Kidney epithelial cell (primary cell): ENCODE measurements around the gene ZCCHC13. TPM values are rescaled to one million over a fixed set of nuclear protein-coding genes. Genes with fewer than 3 reads are reported as not detected.
"Not testable (repeated sequence)": the region's sequence is repeated elsewhere in the genome, so short reads cannot be mapped to it uniquely, and the experiment has no call there.

Experiments used
- DNase-seq: peaks from one replicate; pipeline ENCODE4 v3.0.0-alpha.2; 2010; ENCODE audit warnings: low read depth
- H3K27me3 ChIP-seq: 2 replicates; pipeline ENCODE4 v1.6.0; 2011; ENCODE audit warnings: low read length; ENCODE audit not compliant: control insufficient read depth, insufficient read depth
- H3K36me3 ChIP-seq: 2 replicates; pipeline ENCODE4 v1.5.1; 2011; ENCODE audit warnings: low read length; ENCODE audit not compliant: control insufficient read depth, insufficient read depth
- H3K4me3 ChIP-seq: 2 replicates; pipeline ENCODE4 v1.5.1; 2011; ENCODE audit warnings: low read depth, mild to moderate bottlenecking, control low read depth, low read length
- CTCF ChIP-seq: IDR thresholded peaks from 2 replicates; pipeline ENCODE4 v1.5.1; 2011; ENCODE audit warnings: mild to moderate bottlenecking, moderate library complexity, low read length, control low read depth, inconsistent platforms; ENCODE audit not compliant: insufficient read depth, poor library complexity, severe bottlenecking
- total RNA-seq: library from RNA; depleted of rRNA; stranded (reverse); fragments of >200 nt; gene quantifications from 2 replicates; pipeline ENCODE4 v1.2.3, GENCODE V29; 2015

Gene ZCCHC13
- total RNA-seq, 1 donor from 2014 or later: not detected

GRCh38 chrX:74297766-74298165 lies 6.2 kb upstream of the ZCCHC13 start:
- DNase-seq: no peak
- TF ChIP-seq CTCF: no peak
- Histone ChIP-seq H3K27me3 (no peaks in the 10 kb centered on the region), H3K4me3 (no peak overlapping the region), H3K36me3 (no peaks in the 10 kb centered on the region)

GRCh38 chrX:74300869-74301268 lies 3.1 kb upstream of the ZCCHC13 start:
- DNase-seq: no peak
- H3K27me3 ChIP-seq: no peaks in the 10 kb centered on the region
- H3K4me3 ChIP-seq: no peak overlapping the region
- no peaks in the 10 kb centered on the region for H3K36me3 ChIP-seq
- no peak for TF ChIP-seq CTCF

- TF ChIP-seq CTCF: no peak
- Histone ChIP-seq H3K27me3 (no peaks in the 10 kb centered on the region), H3K36me3 (no peaks in the 10 kb centered on the region), H3K4me3 (no peak overlapping the region)
- no peak for DNase-seq
These were observed 14.7 kb downstream of the ZCCHC13 start for GRCh38 chrX:74318672-74319071.

- DNase-seq, H3K4me3 ChIP-seq, H3K36me3 ChIP-seq, H3K27me3 ChIP-seq: not testable (repeated sequence)
These were observed 15.3 kb downstream of the ZCCHC13 start for GRCh38 chrX:74319321-74319720.

GRCh38 chrX:74321191-74321590 lies 17.2 kb downstream of the ZCCHC13 start:
- Histone ChIP-seq H3K4me3 (no peak overlapping the region), H3K36me3 (no peaks in the 10 kb centered on the region), H3K27me3 (no peaks in the 10 kb centered on the region)
- DNase-seq: no peak
- TF ChIP-seq CTCF: no peak

- TF ChIP-seq CTCF: no peak
- H3K36me3 ChIP-seq: no peaks in the 10 kb centered on the region
- H3K27me3 ChIP-seq: no peaks in the 10 kb centered on the region
- H3K4me3 ChIP-seq: no peak overlapping the region
- no peak for DNase-seq
These were observed 20.2 kb downstream of the ZCCHC13 start for GRCh38 chrX:74324131-74324530.
